Mesenchymal stem cell (in vitro differentiated cells and primary cell): ENCODE results near the gene PSMD11.

Source experiments
- DNase-seq: peaks from one replicate; pipeline ENCODE4 v3.0.0-alpha.2; 2013
- H2AFZ ChIP-seq: one replicate; pipeline ENCODE4 v1.6.1; 2013; ENCODE audit warnings: low read depth, mild to moderate bottlenecking, control low read depth, inconsistent platforms, low read length, moderate library complexity
- H2AK5ac ChIP-seq: 2 replicates; pipeline ENCODE4 v1.6.1; 2013; ENCODE audit warnings: low read length, moderate library complexity, mild to moderate bottlenecking, inconsistent platforms; ENCODE audit not compliant: severe bottlenecking
- H2BK120ac ChIP-seq: one replicate; pipeline ENCODE4 v1.6.1; 2013; ENCODE audit warnings: low read depth, mild to moderate bottlenecking, inconsistent platforms, low read length, moderate library complexity
- H2BK12ac ChIP-seq, 2 experiments: one replicate each; pipeline ENCODE4 v1.6.1; 2013; ENCODE audit warnings: inconsistent platforms in 2 of 2, low read length in 2 of 2, mild to moderate bottlenecking in 2 of 2, moderate library complexity in 2 of 2, control low read depth in 1 of 2
- H2BK15ac ChIP-seq: one replicate; pipeline ENCODE4 v1.6.1; 2013; ENCODE audit warnings: mild to moderate bottlenecking, low read depth, inconsistent platforms; ENCODE audit not compliant: poor library complexity, severe bottlenecking
- H2BK5ac ChIP-seq: 2 replicates; pipeline ENCODE4 v1.6.1; 2013; ENCODE audit warnings: low read depth, mild to moderate bottlenecking, low read length, control low read depth, inconsistent platforms; ENCODE audit not compliant: poor library complexity, severe bottlenecking
- H3K14ac ChIP-seq, 2 experiments: one replicate each; pipeline ENCODE4 v1.6.1; 2013; ENCODE audit warnings: inconsistent platforms in 2 of 2, low read length in 2 of 2, control low read depth in 1 of 2, mild to moderate bottlenecking in 1 of 2, moderate library complexity in 1 of 2
- H3K18ac ChIP-seq, 2 experiments: one replicate each; pipeline ENCODE4 v1.6.1; 2013; ENCODE audit warnings: inconsistent platforms in 2 of 2, low read length in 2 of 2, control low read depth in 1 of 2, low read depth in 1 of 2, mild to moderate bottlenecking in 1 of 2
- H3K23ac ChIP-seq, 2 experiments: one replicate each; pipeline ENCODE4 v1.6.1; 2013; ENCODE audit warnings: inconsistent platforms in 2 of 2, low read length in 2 of 2, mild to moderate bottlenecking in 2 of 2, moderate library complexity in 2 of 2, control low read depth in 1 of 2
- H3K27ac ChIP-seq: 2 replicates; pipeline ENCODE4 v1.5.1; 2013; ENCODE audit warnings: mild to moderate bottlenecking, moderate library complexity, low read length, control low read depth, inconsistent platforms; ENCODE audit not compliant: poor library complexity, severe bottlenecking
- H3K27me3 ChIP-seq, 2 experiments: 2 replicates each; pipeline versions ENCODE4 v1.6.1 to v1.7.0; 2013; ENCODE audit warnings: low read length in 2 of 2, mild to moderate bottlenecking in 2 of 2, moderate library complexity in 2 of 2, control low read depth in 1 of 2, inconsistent platforms in 1 of 2; ENCODE audit not compliant: control insufficient read depth in 1 of 2, insufficient read depth in 1 of 2
- H3K36me3 ChIP-seq, 2 experiments: 2 replicates each; pipeline versions ENCODE4 v1.6.1 to v1.7.0; 2013; ENCODE audit warnings: low read length in 2 of 2, control low read depth in 1 of 2, inconsistent platforms in 1 of 2, low read depth in 1 of 2, mild to moderate bottlenecking in 1 of 2; ENCODE audit not compliant: insufficient read depth in 2 of 2, control insufficient read depth in 1 of 2
- H3K4ac ChIP-seq, 2 experiments: one replicate each; pipeline ENCODE4 v1.6.1; 2013; ENCODE audit warnings: inconsistent platforms in 2 of 2, low read length in 2 of 2, mild to moderate bottlenecking in 2 of 2, moderate library complexity in 2 of 2, control low read depth in 1 of 2, low read depth in 1 of 2
- H3K4me1 ChIP-seq: 2 replicates; pipeline ENCODE4 v1.6.1; 2013; ENCODE audit warnings: low read depth, low read length, control low read depth; ENCODE audit not compliant: control insufficient read depth, insufficient read depth
- H3K4me2 ChIP-seq: 2 replicates; pipeline ENCODE4 v1.6.1; 2013; ENCODE audit warnings: low read length, mild to moderate bottlenecking, inconsistent platforms; ENCODE audit not compliant: poor library complexity, severe bottlenecking
- H3K4me3 ChIP-seq, 2 experiments: 2 replicates each; pipeline versions ENCODE4 v1.5.1 to v1.7.0; 2013; ENCODE audit warnings: low read length in 2 of 2, mild to moderate bottlenecking in 2 of 2, control low read depth in 1 of 2, low read depth in 1 of 2; ENCODE audit not compliant: insufficient read depth in 1 of 2
- H3K79me1 ChIP-seq: replicated peaks from 2 replicates; pipeline ENCODE4 v1.6.1; 2013; ENCODE audit warnings: mild to moderate bottlenecking, control low read depth, low read length, inconsistent platforms; ENCODE audit not compliant: poor library complexity, severe bottlenecking
- H3K9ac ChIP-seq: 2 replicates; pipeline ENCODE4 v1.7.0; 2013; ENCODE audit warnings: mild to moderate bottlenecking, low read length, moderate library complexity
- H3K9me3 ChIP-seq: 2 replicates; pipeline ENCODE4 v1.7.0; 2013; ENCODE audit warnings: mild to moderate bottlenecking, low read length; ENCODE audit not compliant: control insufficient read depth
- H4K8ac ChIP-seq: one replicate; pipeline ENCODE4 v1.6.1; 2013; ENCODE audit warnings: inconsistent platforms, mild to moderate bottlenecking, low read length, moderate library complexity
- H4K91ac ChIP-seq: one replicate; pipeline ENCODE4 v1.6.1; 2013; ENCODE audit warnings: mild to moderate bottlenecking, low read length, inconsistent platforms
- WGBS: methylation state at CpG from one replicate; pipeline ENCODE4 v1.1.7; 2013; ENCODE audit warnings: mixed read lengths; 5-methylcytosine and 5-hydroxymethylcytosine counted together

The PSMD11 gene

GRCh38 chr17:32496395-32497073 lies 52.2 kb downstream of the PSMD11 start:
- Histone ChIP-seq H2AK5ac (no peak overlapping the region), H3K9me3 (no peaks in the 10 kb centered on the region), H3K14ac (no peak overlapping the region), H3K27me3 (no peaks in the 10 kb centered on the region), H3K18ac (no peak overlapping the region), H3K4me1 (peaks cover 50% of the 10 kb centered on the region), H4K91ac (peak overlapping the region; percentile 20), H3K4me3 (no peak overlapping the region), H3K4ac (peak overlapping the region in 1 of 2 experiments; percentile 10), H2AFZ (no peak overlapping the region), H2BK12ac (no peak overlapping the region), H2BK120ac (no peak overlapping the region), H3K36me3 (peaks cover under 1 to 14% of the 10 kb centered on the region in 2 experiments), H3K4me2 (no peak overlapping the region), H3K79me1 (no peaks in the 10 kb centered on the region), H3K9ac (no peak overlapping the region), H3K27ac (peak overlapping the region; percentile 17), H4K8ac (peak overlapping the region; percentile 60), H2BK5ac (no peak overlapping the region), H2BK15ac (no peak overlapping the region), H3K23ac (no peak overlapping the region)
- peak; percentile 76 for DNase-seq
- 35% methylated on average over 14 of the region's 16 CpGs for WGBS

DNA sequence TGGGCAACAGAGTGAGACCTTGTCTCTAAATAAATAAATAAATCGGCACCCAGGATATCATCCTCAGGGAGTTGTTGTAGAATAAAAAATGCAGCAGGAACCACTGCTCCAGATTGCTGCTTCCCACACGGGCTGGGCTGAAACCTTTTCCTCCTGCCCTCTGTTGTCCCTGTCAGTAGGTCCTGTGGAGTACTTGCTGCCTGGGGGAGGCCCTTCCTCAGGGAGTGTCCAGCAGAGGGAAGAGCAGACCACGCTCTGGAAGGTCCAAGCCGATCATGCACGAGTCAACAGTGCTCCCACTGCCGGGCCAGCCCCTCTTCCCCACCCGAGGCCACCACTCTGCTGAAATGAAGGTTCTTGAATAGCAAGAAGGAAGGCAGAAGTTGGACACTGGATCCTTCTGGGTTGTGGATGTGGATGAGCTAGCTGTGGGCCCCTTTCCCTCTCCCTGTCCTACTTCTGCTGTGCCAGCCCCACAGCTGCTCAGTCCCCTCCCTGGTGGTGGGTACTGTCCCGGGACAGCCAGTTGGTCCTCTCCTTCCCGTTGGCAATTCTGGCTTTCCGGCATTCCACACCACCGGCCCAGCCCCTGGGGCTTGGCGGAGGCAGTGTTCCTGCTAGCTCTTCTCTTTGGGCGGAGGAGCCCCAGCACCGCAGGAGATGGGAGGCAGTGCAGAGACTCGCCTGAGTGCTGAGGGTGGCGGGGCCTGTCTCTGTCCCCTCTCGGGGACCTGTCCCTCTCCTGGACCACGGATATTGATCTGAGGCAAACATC lies 53.3 kb downstream of the PSMD11 start:
- H2AFZ ChIP-seq, result no peak overlapping the region
- H3K36me3 ChIP-seq, result peaks cover 0 to 21% of the 10 kb centered on the region in 2 experiments
- H3K9me3 ChIP-seq, result no peaks in the 10 kb centered on the region
- no peaks in the 10 kb centered on the region for H3K79me1 ChIP-seq
- peak; percentile 40 for DNase-seq
- peak overlapping the region; percentile 3 for H2AK5ac ChIP-seq
- no peak overlapping the region for H2BK120ac ChIP-seq
- 88% methylated on average over 14 of the region's 18 CpGs for WGBS
- H3K23ac ChIP-seq, result no peak overlapping the region
- H3K4me1 ChIP-seq, result peaks cover 47% of the 10 kb centered on the region
- no peak overlapping the region for H3K9ac ChIP-seq
- H4K8ac ChIP-seq, result peak overlapping the region; percentile 35
- no peak overlapping the region for H3K27ac ChIP-seq
- no peak overlapping the region for H2BK12ac ChIP-seq
- H2BK15ac ChIP-seq, result no peak overlapping the region
- H4K91ac ChIP-seq, result no peak overlapping the region
- no peaks in the 10 kb centered on the region for H3K27me3 ChIP-seq
- no peak overlapping the region for H3K14ac ChIP-seq
- H3K4ac ChIP-seq, result no peak overlapping the region
- H3K4me2 ChIP-seq, result no peak overlapping the region
- H3K18ac ChIP-seq, result no peak overlapping the region
- no peak overlapping the region for H3K4me3 ChIP-seq
- no peak overlapping the region for H2BK5ac ChIP-seq

DNA sequence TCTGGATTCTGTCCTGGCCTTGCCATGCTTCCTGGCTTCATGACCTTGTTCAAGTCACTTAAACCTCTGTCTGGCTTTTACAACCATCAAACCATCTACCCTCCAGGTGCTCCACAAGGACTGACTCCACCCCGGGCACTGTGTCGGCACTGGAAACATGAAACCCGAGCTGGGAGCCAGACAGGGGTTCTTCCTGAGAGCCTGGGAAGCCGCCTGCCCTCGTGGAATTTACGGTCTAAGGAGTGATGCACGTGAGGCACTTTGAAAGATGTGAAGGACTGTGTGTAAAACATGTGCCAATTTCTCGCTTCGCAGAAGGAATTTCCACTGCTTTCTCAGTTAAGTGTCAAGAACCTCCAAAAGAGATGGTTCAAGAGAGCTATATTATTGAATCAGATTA lies 54.1 kb downstream of the PSMD11 start:
- no peak overlapping the region for H4K91ac ChIP-seq
- H2BK5ac ChIP-seq, result no peak overlapping the region
- no peak overlapping the region for H3K4me2 ChIP-seq
- H4K8ac ChIP-seq, result no peak overlapping the region
- H3K23ac ChIP-seq, result no peak overlapping the region
- H3K36me3 ChIP-seq, result peaks cover 0 to 16% of the 10 kb centered on the region in 2 experiments
- H3K4me3 ChIP-seq, result no peak overlapping the region
- no peak overlapping the region for H2BK12ac ChIP-seq
- no peak overlapping the region for H3K14ac ChIP-seq
- no peaks in the 10 kb centered on the region for H3K9me3 ChIP-seq
- H2BK120ac ChIP-seq, result no peak overlapping the region
- no peak overlapping the region for H2BK15ac ChIP-seq
- H3K27ac ChIP-seq, result no peak overlapping the region
- no peak overlapping the region for H3K4ac ChIP-seq
- H2AFZ ChIP-seq, result no peak overlapping the region
- no peak for DNase-seq
- peaks cover 46% of the 10 kb centered on the region for H3K4me1 ChIP-seq
- H3K27me3 ChIP-seq, result no peaks in the 10 kb centered on the region
- H3K79me1 ChIP-seq, result no peaks in the 10 kb centered on the region
- H3K18ac ChIP-seq, result no peak overlapping the region
- H3K9ac ChIP-seq, result no peak overlapping the region
- H2AK5ac ChIP-seq, result no peak overlapping the region
- 47% methylated on average over 6 of the region's 9 CpGs for WGBS

GRCh38 chr17:32502013-32502412 lies 57.7 kb downstream of the PSMD11 start:
- H3K79me1 ChIP-seq, result no peaks in the 10 kb centered on the region
- H3K9me3 ChIP-seq, result no peaks in the 10 kb centered on the region
- H3K36me3 ChIP-seq, result peaks cover 0 to 18% of the 10 kb centered on the region in 2 experiments
- no peak for DNase-seq
- H3K23ac ChIP-seq, result no peak overlapping the region
- no peak overlapping the region for H2AFZ ChIP-seq
- no peak overlapping the region for H3K9ac ChIP-seq
- no peak overlapping the region for H2BK12ac ChIP-seq
- no peak overlapping the region for H4K8ac ChIP-seq
- H3K4me3 ChIP-seq, result no peak overlapping the region
- H2BK5ac ChIP-seq, result no peak overlapping the region
- peaks cover 26% of the 10 kb centered on the region for H3K4me1 ChIP-seq
- no peak overlapping the region for H2AK5ac ChIP-seq
- H3K27ac ChIP-seq, result no peak overlapping the region
- H2BK120ac ChIP-seq, result no peak overlapping the region
- H3K4ac ChIP-seq, result no peak overlapping the region
- H3K4me2 ChIP-seq, result no peak overlapping the region
- WGBS, result 98% methylated on average over 2 of the region's 3 CpGs
- no peak overlapping the region for H4K91ac ChIP-seq
- H3K27me3 ChIP-seq, result no peaks in the 10 kb centered on the region
- no peak overlapping the region for H3K14ac ChIP-seq
- H3K18ac ChIP-seq, result no peak overlapping the region
- H2BK15ac ChIP-seq, result no peak overlapping the region
